HepG2 (cell line): ENCODE results near the gene CPNE5. TPM values are rescaled to one million over a fixed set of nuclear protein-coding genes. Genes with fewer than 3 reads are reported as not detected.

Experiments
- ATAC-seq: fragments of 200-7000 bp; cut with Tn5 transposase; 3 replicates; pipeline ENCODE4 v1.9.1; 2020; ENCODE audit warnings: mild to moderate bottlenecking, moderate library complexity
- BruUV-seq: library from RNA; stranded (reverse); fragments of 400-500 nt; replicated peaks from 2 replicates; lab custom pipeline; 2021; lab: Mats Ljungman, UMichigan
- CTCF ChIA-PET: fragments of 300-600 bp; formaldehyde crosslinking; extraction: SDS; loops from one replicate; lab custom pipeline; 2021; ENCODE audit warnings: low total read pairs, inconsistent platforms, low intra/inter-chr PET ratio; lab: Yijun Ruan, JAX
- POLR2A ChIA-PET: fragments of 350-600 bp; sonication (Branson Sonifier 250); formaldehyde crosslinking; loops from one replicate; lab custom pipeline; 2020; ENCODE audit warnings: antibody characterized with exemption, inconsistent platforms; lab: Yijun Ruan, JAX
- DNase-seq: peaks from one replicate; pipeline ENCODE4 v3.0.0-alpha.2; 2015; ENCODE audit warnings: low spot score
- FAIRE-seq: peaks from 3 replicates; lab custom pipeline; 2011; peaks lifted over from hg19 to GRCh38; lab: Jason Lieb, UNC
- H2AFZ ChIP-seq: one replicate; pipeline ENCODE4 v1.6.1; 2011; ENCODE audit warnings: low read length, inconsistent platforms
- H3K27ac ChIP-seq: fragments of 300-600 bp; 3 replicates; pipeline ENCODE4 v1.8.0; 2011; ENCODE audit warnings: mixed run types, mild to moderate bottlenecking, mixed read lengths, low read length, inconsistent platforms; ENCODE audit not compliant: insufficient read depth; ENCODE audit errors: extremely low read length
- H3K27me3 ChIP-seq, 2 experiments: fragments of 200-600 bp in 1 of 2; 2 replicates in 1 of 2; 3 replicates in 1 of 2; pipeline versions ENCODE4 v1.6.0 to v1.8.0; 2011; ENCODE audit warnings: low read length in 2 of 2, mild to moderate bottlenecking in 2 of 2, moderate library complexity in 2 of 2, inconsistent platforms in 1 of 2; ENCODE audit not compliant: insufficient read depth in 2 of 2, control insufficient read depth in 1 of 2
- H3K36me3 ChIP-seq, 2 experiments: fragments of 200-600 bp in 1 of 2; replicated peaks in 1 of 2; 2 replicates in 1 of 2; 3 replicates in 1 of 2; pipeline versions ENCODE4 v1.5.1 to v1.8.0; 2011; ENCODE audit warnings: low read length in 2 of 2, inconsistent platforms in 1 of 2; ENCODE audit not compliant: insufficient read depth in 2 of 2, control insufficient read depth in 1 of 2
- H3K4me1 ChIP-seq: 2 replicates; pipeline ENCODE4 v1.5.1; 2012; ENCODE audit warnings: low read length, inconsistent platforms; ENCODE audit not compliant: insufficient read depth
- H3K4me2 ChIP-seq: 2 replicates; pipeline ENCODE4 v1.6.0; 2011; ENCODE audit warnings: low read depth, low read length, inconsistent platforms
- H3K4me3 ChIP-seq, 3 experiments: fragments of 200-600 bp in 1 of 3; sonication (generic), shearing (Covaris generic) in 1 of 3; replicated peaks in 1 of 3; 2 replicates each; pipeline ENCODE4 v1.5.1; 2011 to 2016; ENCODE audit warnings: low read length in 3 of 3, inconsistent platforms in 2 of 3, low read depth in 2 of 3, mild to moderate bottlenecking in 2 of 3, control low read depth in 1 of 3, mixed read lengths in 1 of 3; ENCODE audit not compliant: insufficient read depth in 1 of 3
- H3K79me2 ChIP-seq: one replicate; pipeline ENCODE4 v1.6.1; 2011; ENCODE audit warnings: low read length, inconsistent platforms; ENCODE audit not compliant: insufficient read depth
- H3K9ac ChIP-seq: 2 replicates; pipeline ENCODE4 v1.6.0; 2011; ENCODE audit warnings: mild to moderate bottlenecking, low read depth, low read length, inconsistent platforms; ENCODE audit not compliant: insufficient read depth
- H3K9me3 ChIP-seq: 2 replicates; pipeline ENCODE4 v1.5.1; 2012; ENCODE audit warnings: mild to moderate bottlenecking, low read length
- H4K20me1 ChIP-seq: 2 replicates; pipeline ENCODE4 v1.6.0; 2011; ENCODE audit warnings: inconsistent platforms, mild to moderate bottlenecking, low read length, moderate library complexity; ENCODE audit not compliant: insufficient read depth
- BCL6 ChIP-seq: IDR thresholded peaks from 2 replicates; pipeline ENCODE4 v1.6.1; 2016; ENCODE audit warnings: missing genetic modification reagents, missing compliant biosample characterization
- BORCS8-MEF2B ChIP-seq: sonication (generic); formaldehyde crosslinking; IDR thresholded peaks from 2 replicates; pipeline ENCODE4 v1.8.0; 2022; ENCODE audit warnings: mild to moderate bottlenecking, missing genetic modification reagents
- GATAD2A ChIP-seq: IDR thresholded peaks from 2 replicates; pipeline ENCODE4 v1.6.1; 2016
- HNRNPL ChIP-seq: fragments of 200-400 bp; formaldehyde crosslinking; IDR thresholded peaks from 2 replicates; pipeline ENCODE4 v1.6.1; 2017; ENCODE audit warnings: mild to moderate bottlenecking, low read depth, low read length
- MAFK ChIP-seq, 2 experiments: IDR thresholded peaks in 1 of 2; conservative IDR thresholded peaks in 1 of 2; 2 replicates each; pipeline ENCODE4 v1.6.1; 2011; ENCODE audit warnings: improper control_type of control experiment in 2 of 2, low read length in 2 of 2
- PAF1 ChIP-seq: IDR thresholded peaks from 2 replicates; pipeline ENCODE4 v1.6.1; 2016; ENCODE audit warnings: missing genetic modification reagents, missing compliant biosample characterization
- PTBP1 ChIP-seq: fragments of 200-400 bp; formaldehyde crosslinking; IDR thresholded peaks from 2 replicates; pipeline ENCODE4 v1.6.1; 2018; ENCODE audit warnings: low read length, low read depth; ENCODE audit not compliant: poor library complexity, severe bottlenecking
- STAG1 ChIP-seq: sonication (generic); formaldehyde crosslinking; IDR thresholded peaks from 2 replicates; pipeline ENCODE4 v1.4.0; 2020; ENCODE audit warnings: missing genetic modification reagents
- ZNF432 ChIP-seq: sonication (generic); formaldehyde crosslinking; IDR thresholded peaks from 2 replicates; pipeline ENCODE4 v1.5.0; 2020; ENCODE audit warnings: missing genetic modification reagents, mild to moderate bottlenecking, borderline replicate concordance
- ZNF451 ChIP-seq: sonication (generic); formaldehyde crosslinking; IDR thresholded peaks from 2 replicates; pipeline ENCODE4 v1.5.0; 2020; ENCODE audit warnings: mild to moderate bottlenecking, missing genetic modification reagents
- ZNF549 ChIP-seq: sonication (generic); formaldehyde crosslinking; IDR thresholded peaks from 2 replicates; pipeline ENCODE4 v1.5.0; 2020; ENCODE audit warnings: missing genetic modification reagents
- ZNF652 ChIP-seq: IDR thresholded peaks from 2 replicates; pipeline ENCODE4 v1.6.1; 2016; ENCODE audit warnings: low read depth, borderline replicate concordance
- ZNF674 ChIP-seq: sonication (generic); formaldehyde crosslinking; IDR thresholded peaks from 2 replicates; pipeline ENCODE4 v1.5.0; 2020; ENCODE audit warnings: low read depth, mild to moderate bottlenecking, missing genetic modification reagents
- WGBS: methylation state at CpG from one replicate; pipeline ENCODE4 v1.1.6; 2017; ENCODE audit warnings: low lambda C conversion rate; 5-methylcytosine and 5-hydroxymethylcytosine counted together
- in situ Hi-C: cut with HindIII; loops from 2 replicates; pipeline ENCODE4 v1.10.0; 2017; ENCODE audit warnings: low pct_unique_long_range_greater_than_20kb; ENCODE audit not compliant: extremely low pct_ligation_motif_present
- intact Hi-C: fragments of 100-400 bp; cut with micrococcal nuclease; formaldehyde crosslinking; loops from one replicate; pipeline ENCODE4 v1.10.0; 2022; ENCODE audit not compliant: unreplicated experiment
- polyA plus RNA-seq, 8 experiments: library from polyadenylated mRNA; depleted of rRNA in 3 of 8; stranded (reverse) in 7 of 8; unstranded in 1 of 8; fragments of >200 nt; fragmentation: Illumina TruSeq in 4 of 8; extraction: Trizol in 4 of 8; gene quantifications; 2 replicates each; pipeline versions ENCODE4 v1.2.1 to v1.2.3, GENCODE V29; 2011 to 2016; ENCODE audit warnings: low read depth in 4 of 8, missing spikeins in 1 of 8, mixed read lengths in 1 of 8; ENCODE audit not compliant: insufficient read depth in 1 of 8
- total RNA-seq, 5 experiments: library from RNA; depleted of rRNA; stranded (reverse); fragments of >200 nt; fragmentation: Illumina TruSeq; extraction: Trizol; gene quantifications; 2 replicates each; pipeline ENCODE4 v1.2.3, GENCODE V29; 2016; ENCODE audit warnings: low read depth in 1 of 5
- TF ChIP-seq, protein P1 (sequence below): sonication (generic); formaldehyde crosslinking; IDR thresholded peaks from 2 replicates; pipeline ENCODE4 v1.4.0; 2020; ENCODE audit warnings: missing genetic modification reagents, borderline replicate concordance
- TF ChIP-seq, protein P2 (sequence below), 2 experiments: sonication (generic) in 1 of 2; formaldehyde crosslinking in 1 of 2; IDR thresholded peaks; 2 replicates each; pipeline versions ENCODE4 v1.4.0 to v1.6.1; 2018 to 2020; ENCODE audit warnings: missing genetic modification reagents in 2 of 2, borderline replicate concordance in 1 of 2, low read depth in 1 of 2, mild to moderate bottlenecking in 1 of 2, missing biosample characterization in 1 of 2
- TF ChIP-seq, protein P3 (sequence below): sonication (generic); formaldehyde crosslinking; IDR thresholded peaks from 2 replicates; pipeline ENCODE4 v1.4.0; 2020; ENCODE audit warnings: missing genetic modification reagents

Gene CPNE5
- total and polyA plus RNA-seq, 2 of the 13 experiments (the other 11 are each of a cell fraction or from before 2014, with no cell fraction given): 0.16 TPM; not detected in 1

DNA sequence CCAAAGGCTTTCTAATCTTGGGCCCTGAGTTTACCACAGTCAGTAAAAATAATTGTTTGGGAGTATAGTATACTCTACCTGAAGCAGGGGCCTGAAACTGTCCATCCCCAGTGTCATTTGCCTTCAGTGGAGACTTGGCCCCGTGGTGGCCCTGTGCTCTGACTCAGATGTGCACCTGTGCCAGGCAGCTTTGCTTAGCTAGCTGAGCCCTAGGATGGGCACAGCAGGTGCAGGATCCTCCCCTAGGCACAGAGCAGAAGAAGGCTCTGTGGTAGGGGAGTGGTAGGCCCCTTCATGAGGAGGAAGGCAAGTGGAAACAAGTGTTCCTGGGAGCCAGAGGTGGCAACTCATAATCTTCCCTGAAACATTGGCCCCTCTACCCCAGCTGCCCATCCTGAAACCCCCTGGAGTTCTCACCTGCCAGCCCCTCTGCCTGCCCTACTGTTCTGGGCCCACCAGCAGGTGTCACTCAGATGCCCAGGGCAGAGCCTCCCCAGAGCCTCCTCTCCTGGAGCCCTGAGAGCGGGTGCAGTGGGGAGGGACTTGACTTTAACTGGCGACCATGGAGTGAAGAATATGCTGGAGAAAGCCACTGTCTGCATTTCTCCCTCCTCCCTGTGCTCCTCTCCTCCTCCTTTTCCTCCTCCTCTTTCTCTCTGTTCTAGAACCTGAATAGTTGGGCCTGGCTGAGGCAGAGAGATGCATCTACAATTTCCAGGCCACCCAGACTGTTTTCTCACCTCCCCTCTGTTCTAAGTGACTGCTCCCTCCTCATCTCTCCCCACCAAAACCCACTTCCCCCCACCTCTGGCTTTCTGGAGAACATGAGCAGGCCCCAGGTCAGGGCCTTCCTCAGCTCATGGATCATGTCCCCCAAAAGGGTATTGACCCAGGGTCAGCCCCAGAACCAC lies 2.9 kb downstream of the CPNE5 start:
- ATAC-seq: peak; percentile 67
- ChIA-PET CTCF (interaction anchor here (1.3 to 2.3 kb wide), 2 partner anchors 15 to 16 kb away, joined by 4 to 6 read pairs; no protein-coding TSS in a partner anchor), POLR2A (interaction anchor here (1.7 kb wide), 1 partner anchor 16 kb away, joined by 5 read pairs; no protein-coding TSS in a partner anchor)
- Histone ChIP-seq H3K27ac (no peak overlapping the region), H3K4me2 (no peak overlapping the region; the same call in 1 of the 2 replicates), H3K36me3 (no peaks in the 10 kb centered on the region), H3K79me2 (no peaks in the 10 kb centered on the region), H4K20me1 (no peaks in the 10 kb centered on the region), H3K4me3 (no peak overlapping the region), H2AFZ (no peak overlapping the region), H3K4me1 (peaks cover 79% of the 10 kb centered on the region), H3K9ac (no peak overlapping the region), H3K27me3 (peaks cover 17 to 34% of the 10 kb centered on the region in 2 experiments), H3K9me3 (peaks cover 3% of the 10 kb centered on the region; the same call in 1 of the 2 replicates)
- BruUV-seq: no TSS peak
- in situ Hi-C loops: no loop called here
- intact Hi-C loops: no loop called here
- DNase-seq: no peak
- no peak for FAIRE-seq
- WGBS: 20% methylated on average over 3 of the region's 3 CpGs
- TF ChIP-seq, protein P1, sequence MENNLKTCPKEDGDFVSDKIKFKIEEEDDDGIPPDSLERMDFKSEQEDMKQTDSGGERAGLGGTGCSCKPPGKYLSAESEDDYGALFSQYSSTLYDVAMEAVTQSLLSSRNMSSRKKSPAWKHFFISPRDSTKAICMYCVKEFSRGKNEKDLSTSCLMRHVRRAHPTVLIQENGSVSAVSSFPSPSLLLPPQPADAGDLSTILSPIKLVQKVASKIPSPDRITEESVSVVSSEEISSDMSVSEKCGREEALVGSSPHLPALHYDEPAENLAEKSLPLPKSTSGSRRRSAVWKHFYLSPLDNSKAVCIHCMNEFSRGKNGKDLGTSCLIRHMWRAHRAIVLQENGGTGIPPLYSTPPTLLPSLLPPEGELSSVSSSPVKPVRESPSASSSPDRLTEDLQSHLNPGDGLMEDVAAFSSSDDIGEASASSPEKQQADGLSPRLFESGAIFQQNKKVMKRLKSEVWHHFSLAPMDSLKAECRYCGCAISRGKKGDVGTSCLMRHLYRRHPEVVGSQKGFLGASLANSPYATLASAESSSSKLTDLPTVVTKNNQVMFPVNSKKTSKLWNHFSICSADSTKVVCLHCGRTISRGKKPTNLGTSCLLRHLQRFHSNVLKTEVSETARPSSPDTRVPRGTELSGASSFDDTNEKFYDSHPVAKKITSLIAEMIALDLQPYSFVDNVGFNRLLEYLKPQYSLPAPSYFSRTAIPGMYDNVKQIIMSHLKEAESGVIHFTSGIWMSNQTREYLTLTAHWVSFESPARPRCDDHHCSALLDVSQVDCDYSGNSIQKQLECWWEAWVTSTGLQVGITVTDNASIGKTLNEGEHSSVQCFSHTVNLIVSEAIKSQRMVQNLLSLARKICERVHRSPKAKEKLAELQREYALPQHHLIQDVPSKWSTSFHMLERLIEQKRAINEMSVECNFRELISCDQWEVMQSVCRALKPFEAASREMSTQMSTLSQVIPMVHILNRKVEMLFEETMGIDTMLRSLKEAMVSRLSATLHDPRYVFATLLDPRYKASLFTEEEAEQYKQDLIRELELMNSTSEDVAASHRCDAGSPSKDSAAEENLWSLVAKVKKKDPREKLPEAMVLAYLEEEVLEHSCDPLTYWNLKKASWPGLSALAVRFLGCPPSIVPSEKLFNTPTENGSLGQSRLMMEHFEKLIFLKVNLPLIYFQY (CRISPR knock-in tag): no peak
- TF ChIP-seq ZNF674 (CRISPR knock-in tag): no peak
- no peak for TF ChIP-seq ZNF652 (CRISPR knock-in tag)
- no peak for TF ChIP-seq ZNF432
- no peak for TF ChIP-seq PTBP1
- no peak for TF ChIP-seq BORCS8-MEF2B
- TF ChIP-seq MAFK (conservative IDR thresholded peaks at IDR 0.05 in 1 of 2, IDR thresholded peaks at IDR 0.05 in 1 of 2; ENCODE audit: low read length in 2 of 2): no peak
- no peak for TF ChIP-seq PAF1 (CRISPR knock-in tag)
- no peak for TF ChIP-seq ZNF549 (CRISPR knock-in tag)
- peak; percentile 72; the same call in 1 of the 2 replicates for TF ChIP-seq HNRNPL
- no peak for TF ChIP-seq GATAD2A
- TF ChIP-seq STAG1 (CRISPR knock-in tag): peak; percentile 35
- no peak for TF ChIP-seq ZNF451 (CRISPR knock-in tag)
- TF ChIP-seq, protein P2, sequence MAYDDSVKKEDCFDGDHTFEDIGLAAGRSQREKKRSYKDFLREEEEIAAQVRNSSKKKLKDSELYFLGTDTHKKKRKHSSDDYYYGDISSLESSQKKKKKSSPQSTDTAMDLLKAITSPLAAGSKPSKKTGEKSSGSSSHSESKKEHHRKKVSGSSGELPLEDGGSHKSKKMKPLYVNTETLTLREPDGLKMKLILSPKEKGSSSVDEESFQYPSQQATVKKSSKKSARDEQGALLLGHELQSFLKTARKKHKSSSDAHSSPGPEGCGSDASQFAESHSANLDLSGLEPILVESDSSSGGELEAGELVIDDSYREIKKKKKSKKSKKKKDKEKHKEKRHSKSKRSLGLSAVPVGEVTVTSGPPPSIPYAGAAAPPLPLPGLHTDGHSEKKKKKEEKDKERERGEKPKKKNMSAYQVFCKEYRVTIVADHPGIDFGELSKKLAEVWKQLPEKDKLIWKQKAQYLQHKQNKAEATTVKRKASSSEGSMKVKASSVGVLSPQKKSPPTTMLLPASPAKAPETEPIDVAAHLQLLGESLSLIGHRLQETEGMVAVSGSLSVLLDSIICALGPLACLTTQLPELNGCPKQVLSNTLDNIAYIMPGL (CRISPR knock-in tag; IDR thresholded peaks at IDR 0.05; ENCODE audit: borderline replicate concordance in 1 of 2, low read depth in 1 of 2): peak in 1 of 2 experiments; percentile 12; a peak in 1 of 4 replicates
- TF ChIP-seq BCL6 (CRISPR knock-in tag): no peak
- TF ChIP-seq, protein P3, sequence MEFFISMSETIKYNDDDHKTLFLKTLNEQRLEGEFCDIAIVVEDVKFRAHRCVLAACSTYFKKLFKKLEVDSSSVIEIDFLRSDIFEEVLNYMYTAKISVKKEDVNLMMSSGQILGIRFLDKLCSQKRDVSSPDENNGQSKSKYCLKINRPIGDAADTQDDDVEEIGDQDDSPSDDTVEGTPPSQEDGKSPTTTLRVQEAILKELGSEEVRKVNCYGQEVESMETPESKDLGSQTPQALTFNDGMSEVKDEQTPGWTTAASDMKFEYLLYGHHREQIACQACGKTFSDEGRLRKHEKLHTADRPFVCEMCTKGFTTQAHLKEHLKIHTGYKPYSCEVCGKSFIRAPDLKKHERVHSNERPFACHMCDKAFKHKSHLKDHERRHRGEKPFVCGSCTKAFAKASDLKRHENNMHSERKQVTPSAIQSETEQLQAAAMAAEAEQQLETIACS (CRISPR knock-in tag): no peak
